ENCODE data around the gene DAPP1.
A peak's percentile ranks its signal among the peaks of the same experiment; 100 is the strongest.
"Not testable (repeated sequence)": the region's sequence is repeated elsewhere in the genome, so short reads cannot be mapped to it uniquely, and the experiment has no call there.

The DAPP1 gene, protein sequence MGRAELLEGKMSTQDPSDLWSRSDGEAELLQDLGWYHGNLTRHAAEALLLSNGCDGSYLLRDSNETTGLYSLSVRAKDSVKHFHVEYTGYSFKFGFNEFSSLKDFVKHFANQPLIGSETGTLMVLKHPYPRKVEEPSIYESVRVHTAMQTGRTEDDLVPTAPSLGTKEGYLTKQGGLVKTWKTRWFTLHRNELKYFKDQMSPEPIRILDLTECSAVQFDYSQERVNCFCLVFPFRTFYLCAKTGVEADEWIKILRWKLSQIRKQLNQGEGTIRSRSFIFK

DNA sequence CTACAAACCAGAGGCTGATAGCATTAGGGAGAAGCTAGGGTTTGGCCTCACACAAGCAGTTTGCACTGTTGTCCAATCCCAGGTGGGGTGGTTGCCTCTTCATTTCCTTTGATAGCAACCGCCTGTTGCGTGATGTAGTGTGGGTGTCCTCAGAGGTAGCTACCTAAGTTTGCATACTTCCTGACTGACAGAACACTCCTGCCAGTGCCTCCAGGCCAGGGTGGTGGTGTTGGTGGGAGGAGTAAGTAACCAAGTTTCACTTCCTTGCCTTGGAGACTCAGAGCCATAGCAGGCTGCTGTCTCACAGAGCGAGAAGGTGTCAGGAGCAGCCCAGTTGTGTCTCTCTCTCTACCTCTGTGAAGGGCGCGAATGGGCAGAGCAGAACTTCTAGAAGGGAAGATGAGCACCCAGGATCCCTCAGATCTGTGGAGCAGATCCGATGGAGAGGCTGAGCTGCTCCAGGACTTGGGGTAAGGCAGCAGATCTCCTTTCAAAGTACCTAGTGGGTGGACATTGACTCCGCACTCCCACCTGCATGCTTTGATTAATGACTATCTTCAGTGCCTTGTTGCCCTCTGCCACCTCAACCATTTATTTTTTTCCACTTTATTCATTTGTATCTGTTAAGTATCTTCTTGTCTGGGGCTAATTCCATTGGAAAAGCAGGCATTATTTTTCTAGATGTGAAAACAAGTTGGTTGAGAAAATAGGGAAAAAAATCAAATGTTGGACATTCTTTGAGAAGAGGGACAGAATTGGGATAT lies at the start of gene DAPP1:
DAPP1 (plus strand) TSS at position 283 of the 764 bp plus-strand sequence; CDS start at position 370, 87 bp downstream.
- no peak for DNase-seq

GRCh38 chr4:99770842-99771241 lies 45.8 kb upstream of the DAPP1 start:
- not testable (repeated sequence) for DNase-seq

- DNase-seq: no peak
Measured at GRCh38 chr4:99783940-99784339, 32.7 kb upstream of the DAPP1 start.

- DNase-seq: no peak
Measured at GRCh38 chr4:99784842-99785241, 31.8 kb upstream of the DAPP1 start.

GRCh38 chr4:99790796-99791617 lies 25.6 kb upstream of the DAPP1 start:
- DNase-seq: peak; percentile 52

- no peak for DNase-seq
Measured at GRCh38 chr4:99800332-99801004, 16.2 kb upstream of the DAPP1 start.

GRCh38 chr4:99801005-99801699 lies 15.5 kb upstream of the DAPP1 start:
- no peak for DNase-seq

DNA sequence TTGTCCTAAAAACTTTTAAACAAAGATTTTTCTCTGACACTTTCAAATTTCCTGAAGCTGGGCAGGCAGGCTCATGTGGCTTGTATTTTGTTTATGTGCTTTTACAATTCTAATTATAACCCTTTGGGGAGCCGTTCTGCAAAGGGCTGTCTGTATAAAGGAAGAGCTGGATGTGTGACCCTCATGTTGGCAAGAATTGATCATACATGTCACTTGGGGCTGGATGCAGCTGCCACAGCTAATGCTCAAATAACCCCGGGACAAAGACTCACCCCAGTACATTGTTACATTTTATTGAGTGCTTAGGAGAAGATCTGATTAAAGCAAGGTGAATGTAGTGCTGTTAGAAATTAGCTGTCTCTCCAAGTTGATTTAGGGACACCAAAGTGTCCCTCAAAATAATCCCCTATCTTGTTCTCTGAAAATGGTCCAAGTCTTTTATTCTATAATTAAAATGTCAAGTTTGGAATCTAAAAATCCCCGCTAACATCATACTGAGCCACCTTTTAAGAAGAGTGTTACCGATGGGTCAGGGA lies 13.0 kb upstream of the DAPP1 start:
- DNase-seq: no peak

DNA sequence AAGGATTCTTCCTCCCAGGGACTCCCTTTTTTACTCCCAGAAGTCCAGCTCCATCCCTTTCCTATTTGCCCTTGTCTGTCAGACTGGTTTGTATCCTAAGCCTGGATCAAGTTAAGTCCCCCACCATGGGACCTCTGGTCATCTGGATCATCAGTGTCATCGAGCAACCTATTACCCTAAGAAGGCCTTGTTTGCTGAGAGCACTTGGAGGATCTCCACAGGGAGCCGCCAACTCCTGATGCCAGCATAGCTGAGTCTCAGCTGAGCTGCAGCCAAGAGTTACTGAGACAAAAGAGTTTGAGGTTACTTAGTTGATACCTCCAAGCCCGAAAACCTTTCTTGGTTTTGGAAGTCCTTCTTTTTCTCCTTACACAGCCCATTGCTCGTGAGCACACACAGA lies 10.1 kb upstream of the DAPP1 start:
- DNase-seq: no peak

- DNase-seq: no peak
Measured at GRCh38 chr4:99807666-99808065, 9.0 kb upstream of the DAPP1 start.

DNA sequence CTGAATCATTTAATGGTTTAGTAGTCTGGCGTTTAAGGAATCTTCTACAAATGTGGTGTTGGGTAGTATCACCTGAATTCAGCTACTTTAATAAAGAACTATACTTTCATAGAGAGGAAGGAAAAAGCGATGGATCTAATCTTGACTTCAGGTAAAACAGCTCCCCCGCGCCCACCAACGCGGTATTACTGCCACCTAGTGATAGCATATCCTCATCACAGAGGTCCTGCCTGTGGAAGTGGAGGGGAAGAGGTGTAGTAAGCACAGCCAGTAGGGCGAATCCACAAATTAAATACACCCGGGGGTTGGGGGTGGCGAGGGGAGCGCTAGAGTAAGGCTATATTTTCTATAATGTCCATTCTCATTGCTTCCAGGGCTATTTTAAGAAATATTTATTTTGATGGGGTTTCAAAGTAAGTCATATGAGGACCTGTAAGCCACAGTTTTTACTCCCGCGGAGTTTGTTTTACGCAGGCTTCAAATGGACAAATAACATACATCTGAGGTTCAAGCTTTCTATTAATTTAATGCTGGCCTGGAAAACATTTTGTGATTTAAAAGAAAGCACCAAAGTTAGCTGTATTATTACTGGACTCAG lies 8.3 kb upstream of the DAPP1 start:
- DNase-seq: no peak

GRCh38 chr4:99809326-99809725 lies 7.3 kb upstream of the DAPP1 start:
- DNase-seq: no peak

GRCh38 chr4:99810536-99810935 lies 6.1 kb upstream of the DAPP1 start:
- no peak for DNase-seq

DNA sequence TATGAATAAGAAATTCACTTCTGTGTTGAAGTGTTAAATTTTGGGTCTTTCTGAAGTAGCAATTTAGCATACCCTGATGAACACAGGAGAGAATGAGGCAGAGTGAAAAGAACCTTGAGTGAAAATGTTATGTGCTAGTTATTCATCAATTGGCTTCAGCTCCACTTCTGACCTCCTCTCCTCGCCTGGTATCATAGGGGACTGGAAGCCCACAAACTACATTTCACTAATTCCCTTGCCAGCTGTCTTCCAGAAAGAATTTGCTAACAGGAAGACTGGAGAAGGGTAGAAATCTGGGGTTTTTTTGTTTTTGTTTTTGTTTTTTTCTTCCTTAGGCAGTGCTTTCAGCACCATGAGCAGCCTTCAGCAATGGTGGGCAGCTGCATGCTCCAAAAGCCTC lies 5.5 kb upstream of the DAPP1 start:
- no peak for DNase-seq

DNA sequence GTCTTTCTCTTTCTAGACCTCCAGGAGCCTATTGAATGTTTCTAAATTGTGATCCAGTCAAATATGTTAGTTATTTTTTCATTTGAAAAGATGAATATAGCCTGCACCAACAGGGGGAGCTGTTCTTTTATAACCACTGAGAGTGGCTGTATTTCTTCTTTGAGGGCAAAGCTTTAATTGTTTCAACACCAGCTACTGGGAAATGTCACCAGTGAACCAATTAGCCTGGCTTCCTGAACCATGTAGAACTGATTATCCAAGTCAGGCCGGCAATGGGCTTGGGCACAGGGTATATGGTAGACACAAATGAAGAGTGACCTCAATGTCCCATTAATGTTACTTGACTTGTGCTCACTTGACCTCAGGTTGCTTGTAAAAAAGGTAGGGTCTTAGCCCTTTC lies 4.8 kb upstream of the DAPP1 start:
- no peak for DNase-seq

GRCh38 chr4:99815597-99816011 lies 1.0 kb upstream of the DAPP1 start:
- peak; percentile 17 for DNase-seq

DNA sequence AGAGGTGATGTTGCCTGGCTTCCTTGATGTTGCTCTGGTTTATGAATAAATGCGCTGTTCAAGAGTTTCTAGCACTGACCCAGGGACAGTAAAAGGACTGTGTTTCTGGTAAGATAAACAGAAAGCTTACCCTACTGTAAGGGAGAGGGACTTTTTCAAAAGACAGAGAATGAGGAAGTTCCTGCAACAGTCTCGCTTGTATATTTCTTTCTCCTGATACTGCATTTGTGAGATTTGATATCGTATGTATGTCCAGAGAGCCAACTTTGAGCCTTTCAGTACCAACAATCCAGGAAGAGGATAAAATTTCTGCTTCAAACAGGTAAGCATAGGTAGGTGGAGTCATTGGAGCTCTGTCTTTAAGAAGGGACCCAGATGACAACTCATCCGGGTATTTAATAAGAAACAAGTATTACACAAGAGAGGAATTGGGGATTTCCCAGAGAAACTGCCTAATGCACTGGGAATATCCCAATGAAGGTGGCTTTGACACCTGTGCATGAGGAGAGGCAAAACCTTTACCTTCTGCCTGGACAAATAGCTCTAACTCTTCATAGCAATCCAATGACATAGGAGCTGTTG lies 773 bp downstream of the DAPP1 start:
- DNase-seq: no peak

DNA sequence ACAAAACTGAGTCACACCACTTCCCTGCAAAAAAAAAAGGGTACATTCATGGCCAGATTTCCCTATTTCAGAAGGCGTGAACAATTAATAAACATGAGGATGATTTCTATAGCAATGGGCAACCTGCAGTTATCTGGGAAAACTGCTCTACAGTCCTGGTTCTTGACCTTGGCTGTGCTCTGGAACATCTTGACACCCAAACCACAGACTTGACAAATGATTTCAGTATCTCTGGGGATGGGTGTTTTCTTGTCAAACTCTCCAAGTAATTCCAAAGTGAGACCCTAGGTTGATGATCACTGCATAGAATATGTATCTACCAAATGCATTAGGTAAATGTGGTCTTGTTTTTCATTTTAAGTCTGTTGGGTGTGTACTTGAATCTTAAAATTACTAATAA lies 2.0 kb downstream of the DAPP1 start:
- DNase-seq: no peak

GRCh38 chr4:99821918-99822503 lies 5.4 kb downstream of the DAPP1 start:
- no peak for DNase-seq

DNA sequence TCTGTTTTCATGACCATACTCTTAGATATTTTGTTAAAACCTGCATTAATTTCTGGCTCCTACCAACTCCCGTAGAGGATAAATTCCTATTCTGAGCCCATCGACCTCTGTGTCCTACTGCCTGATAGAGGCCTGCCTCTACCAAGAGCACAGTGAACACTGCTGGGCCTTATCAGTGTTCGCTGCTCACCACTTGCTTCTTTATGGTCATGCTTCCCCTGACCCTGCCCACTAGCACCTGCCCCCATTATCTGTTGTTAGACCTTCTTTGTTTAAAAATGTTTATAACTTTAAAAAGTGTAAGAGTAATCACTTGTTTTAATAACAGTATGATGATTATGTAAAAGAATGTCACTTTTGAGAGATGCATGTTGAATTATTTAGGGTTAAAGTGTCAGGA lies 6.1 kb downstream of the DAPP1 start:
- no peak for DNase-seq

- DNase-seq: no peak
Measured at GRCh38 chr4:99824070-99824599, 7.5 kb downstream of the DAPP1 start.
